H1 (cell line): ENCODE data around the gene CLIC3. TPM values are rescaled to one million over a fixed set of nuclear protein-coding genes. Genes with fewer than 3 reads are reported as not detected.

ENCODE experiments used
- CTCF ChIA-PET: fragments of 300-600 bp; sonication (Branson Sonifier 250); formaldehyde crosslinking; loops from one replicate; lab custom pipeline; 2021; ENCODE audit not compliant: partially characterized antibody; lab: Charles Lee
- POLR2A ChIA-PET: fragments of 300-600 bp; sonication (Branson Sonifier 250); formaldehyde crosslinking; loops from one replicate; lab custom pipeline; 2021; ENCODE audit warnings: inconsistent platforms; ENCODE audit not compliant: partially characterized antibody; lab: Charles Lee
- DNase-seq, 2 experiments: peaks; one replicate each; pipeline versions ENCODE4 v3.0.0 to v3.0.0-alpha.2; 2010 to 2022; ENCODE audit warnings: low spot score in 2 of 2, low read depth in 1 of 2, mixed read lengths in 1 of 2
- FAIRE-seq: peaks from 2 replicates; lab custom pipeline; 2011; peaks lifted over from hg19 to GRCh38; lab: Jason Lieb, UNC
- H2AFZ ChIP-seq: 2 replicates; pipeline ENCODE4 v1.8.1; 2012; ENCODE audit warnings: low read length, inconsistent platforms
- H2AK5ac ChIP-seq: 2 replicates; pipeline ENCODE4 v1.6.1; 2013; ENCODE audit warnings: low read depth, low read length
- H2BK120ac ChIP-seq: replicated peaks from 2 replicates; pipeline ENCODE3; 2013; ENCODE audit warnings: low read depth, low read length, inconsistent platforms
- H2BK12ac ChIP-seq: 2 replicates; pipeline ENCODE4 v1.6.1; 2013; ENCODE audit warnings: low read depth, low read length
- H2BK15ac ChIP-seq: 2 replicates; pipeline ENCODE4 v1.6.1; 2013; ENCODE audit warnings: low read length
- H2BK20ac ChIP-seq: 2 replicates; pipeline ENCODE4 v1.6.1; 2013; ENCODE audit warnings: low read length
- H2BK5ac ChIP-seq: 2 replicates; pipeline ENCODE4 v1.6.1; 2013; ENCODE audit warnings: low read depth, low read length
- H3K14ac ChIP-seq: 2 replicates; pipeline ENCODE4 v1.6.1; 2013; ENCODE audit warnings: inconsistent platforms; ENCODE audit not compliant: insufficient read length
- H3K18ac ChIP-seq: 2 replicates; pipeline ENCODE4 v1.6.1; 2013; ENCODE audit warnings: low read length; ENCODE audit errors: extremely low read depth
- H3K23ac ChIP-seq: 2 replicates; pipeline ENCODE4 v1.6.1; 2013; ENCODE audit warnings: inconsistent platforms; ENCODE audit not compliant: insufficient read length
- H3K23me2 ChIP-seq: 2 replicates; pipeline ENCODE4 v1.6.1; 2013; ENCODE audit warnings: low read depth, low read length
- H3K27ac ChIP-seq: 2 replicates; pipeline ENCODE4 v1.6.1; 2011; ENCODE audit warnings: low read depth, low read length, inconsistent platforms
- H3K27me3 ChIP-seq, 4 experiments: replicated peaks in 1 of 4; 1 replicate in 1 of 4; 2 replicates in 3 of 4; pipeline versions ENCODE4 v1.6.1 to v1.8.1; 2011 to 2013; ENCODE audit warnings: low read length in 3 of 4, mild to moderate bottlenecking in 3 of 4, inconsistent platforms in 2 of 4, mixed read lengths in 2 of 4, moderate library complexity in 1 of 4; ENCODE audit not compliant: control insufficient read depth in 3 of 4, insufficient read depth in 3 of 4; ENCODE audit errors: extremely low read depth in 1 of 4
- H3K36me3 ChIP-seq, 4 experiments: 2 replicates each; pipeline versions ENCODE4 v1.6.1 to v1.8.1; 2011 to 2013; ENCODE audit warnings: mild to moderate bottlenecking in 4 of 4, low read length in 3 of 4, moderate library complexity in 2 of 4, control low read depth in 1 of 4, inconsistent platforms in 1 of 4; ENCODE audit not compliant: insufficient read depth in 4 of 4, control insufficient read depth in 2 of 4
- H3K4ac ChIP-seq: replicated peaks from 2 replicates; pipeline ENCODE3; 2013; ENCODE audit warnings: low read length, low read depth, mixed read lengths, inconsistent platforms; ENCODE audit not compliant: insufficient read length
- H3K4me1 ChIP-seq, 4 experiments: replicated peaks in 1 of 4; 1 replicate in 1 of 4; 2 replicates in 3 of 4; pipeline versions ENCODE4 v1.6.1 to v1.8.1; 2011 to 2013; ENCODE audit warnings: low read length in 3 of 4, inconsistent platforms in 2 of 4, mixed read lengths in 1 of 4; ENCODE audit not compliant: insufficient read depth in 4 of 4, control insufficient read depth in 3 of 4
- H3K4me2 ChIP-seq, 2 experiments: 2 replicates each; pipeline versions ENCODE4 v1.6.1 to v1.8.1; 2011 to 2013; ENCODE audit warnings: low read depth in 2 of 2, low read length in 2 of 2, control low read depth in 1 of 2, inconsistent platforms in 1 of 2, mild to moderate bottlenecking in 1 of 2; ENCODE audit not compliant: insufficient read depth in 1 of 2
- H3K4me3 ChIP-seq, 4 experiments: fragments of 200-600, 300-600 bp in 1 of 4; sonication (generic), shearing (Covaris generic), sonication (Bioruptor Twin) in 1 of 4; 2 replicates each; pipeline versions ENCODE4 v1.5.1 to v1.8.1; 2011 to 2016; ENCODE audit warnings: low read length in 4 of 4, low read depth in 3 of 4, control low read depth in 2 of 4, inconsistent platforms in 2 of 4, mild to moderate bottlenecking in 2 of 4, mixed read lengths in 1 of 4, moderate library complexity in 1 of 4; ENCODE audit not compliant: insufficient read depth in 2 of 4; ENCODE audit errors: extremely low read depth in 1 of 4
- H3K56ac ChIP-seq: replicated peaks from 2 replicates; pipeline ENCODE3; 2013; ENCODE audit warnings: low read depth, mild to moderate bottlenecking, mixed read lengths, low read length, inconsistent platforms; ENCODE audit not compliant: insufficient read length
- H3K79me1 ChIP-seq: 2 replicates; pipeline ENCODE4 v1.6.1; 2013; ENCODE audit warnings: low read depth, low read length, control low read depth
- H3K79me2 ChIP-seq, 2 experiments: 2 replicates each; pipeline versions ENCODE4 v1.6.1 to v1.8.1; 2012 to 2013; ENCODE audit warnings: low read length in 2 of 2, mild to moderate bottlenecking in 2 of 2, inconsistent platforms in 1 of 2; ENCODE audit not compliant: insufficient read depth in 2 of 2, control insufficient read depth in 1 of 2
- H3K9ac ChIP-seq, 4 experiments: replicated peaks in 1 of 4; 1 replicate in 1 of 4; 2 replicates in 3 of 4; pipeline versions ENCODE4 v1.6.1 to v1.8.1; 2011 to 2013; ENCODE audit warnings: low read depth in 3 of 4, low read length in 3 of 4, control low read depth in 2 of 4, mild to moderate bottlenecking in 2 of 4, moderate library complexity in 2 of 4, inconsistent platforms in 1 of 4; ENCODE audit errors: extremely low read depth in 1 of 4
- H3K9me3 ChIP-seq, 2 experiments: 2 replicates each; pipeline versions ENCODE4 v1.6.1 to v1.8.1; 2012 to 2013; ENCODE audit warnings: mild to moderate bottlenecking in 2 of 2, moderate library complexity in 2 of 2, control low read depth in 1 of 2, inconsistent platforms in 1 of 2, low read depth in 1 of 2, low read length in 1 of 2, mixed read lengths in 1 of 2; ENCODE audit not compliant: insufficient read depth in 2 of 2
- H4K20me1 ChIP-seq, 2 experiments: replicated peaks in 1 of 2; 2 replicates each; pipeline versions ENCODE3 to v1.8.1; 2011 to 2013; ENCODE audit warnings: inconsistent platforms in 2 of 2, low read length in 2 of 2, mild to moderate bottlenecking in 1 of 2; ENCODE audit not compliant: insufficient read depth in 2 of 2, control insufficient read depth in 1 of 2
- H4K5ac ChIP-seq: 2 replicates; pipeline ENCODE4 v1.6.1; 2013; ENCODE audit warnings: low read length, low read depth, mixed read lengths, inconsistent platforms; ENCODE audit not compliant: insufficient read length
- H4K8ac ChIP-seq: 2 replicates; pipeline ENCODE4 v1.8.0; 2013; ENCODE audit warnings: mild to moderate bottlenecking, moderate library complexity, low read length, inconsistent platforms; ENCODE audit not compliant: insufficient read depth; ENCODE audit errors: extremely low read depth
- H4K91ac ChIP-seq: replicated peaks from 2 replicates; pipeline ENCODE3; 2013; ENCODE audit warnings: low read length, mixed read lengths, inconsistent platforms; ENCODE audit not compliant: insufficient read length
- CEBPB ChIP-seq: IDR thresholded peaks from 2 replicates; pipeline ENCODE4 v1.6.1; 2012; ENCODE audit warnings: low read depth, low read length
- CHD2 ChIP-seq: IDR thresholded peaks from 2 replicates; pipeline ENCODE4 v1.6.1; 2012; ENCODE audit warnings: low read length, improper control_type of control experiment
- HDAC2 ChIP-seq, 2 experiments: fragments of 300-600 bp in 1 of 2; sonication (generic) in 1 of 2; IDR thresholded peaks; 2 replicates each; pipeline ENCODE4 v1.6.1; 2011 to 2012; ENCODE audit warnings: low read depth in 2 of 2, low read length in 2 of 2, mild to moderate bottlenecking in 2 of 2, moderate library complexity in 2 of 2, borderline replicate concordance in 1 of 2, inconsistent platforms in 1 of 2
- JUND ChIP-seq: IDR thresholded peaks from 2 replicates; pipeline ENCODE4 v1.6.1; 2011; ENCODE audit warnings: mild to moderate bottlenecking, improper control_type of control experiment, low read length
- POU5F1 ChIP-seq: IDR thresholded peaks from 2 replicates; pipeline ENCODE4 v1.6.1; 2011; ENCODE audit warnings: low read depth, mild to moderate bottlenecking, low read length, moderate library complexity
- RAD21 ChIP-seq, 2 experiments: IDR thresholded peaks in 1 of 2; conservative IDR thresholded peaks in 1 of 2; 2 replicates each; pipeline ENCODE4 v1.6.1; 2011; ENCODE audit warnings: low read depth in 2 of 2, low read length in 2 of 2, improper control_type of control experiment in 1 of 2, inconsistent platforms in 1 of 2, mild to moderate bottlenecking in 1 of 2, moderate library complexity in 1 of 2
- TAF7 ChIP-seq: optimal IDR thresholded peaks from 2 replicates; pipeline ENCODE3; 2011; ENCODE audit warnings: low read depth, mild to moderate bottlenecking, inconsistent platforms, low read length, moderate library complexity, borderline replicate concordance
- whole genome bisulfite sequencing, 2 experiments: shearing (Covaris generic) in 1 of 2; methylation state at CpG; one replicate each; pipeline versions ENCODE4 v1.1.6 to v1.1.7; 2013 to 2015; ENCODE audit warnings: low lambda C conversion rate in 2 of 2, mixed read lengths in 2 of 2, inconsistent platforms in 1 of 2, low coverage in 1 of 2, missing lambda C conversion rate in 1 of 2; ENCODE audit not compliant: insufficient replicate concordance in 2 of 2, insufficient coverage in 1 of 2, insufficient read length in 1 of 2; ENCODE audit errors: extremely low coverage in 1 of 2, missing lambda C conversion rate in 1 of 2; 5-methylcytosine and 5-hydroxymethylcytosine counted together
- polyA plus RNA-seq, 7 experiments: library from polyadenylated mRNA; depleted of rRNA in 3 of 7; stranded (reverse) in 5 of 7; unstranded in 2 of 7; fragments of >200 nt in 5 of 7; fragments of 200-250 nt in 2 of 7; gene quantifications; 1 replicate in 5 of 7; 2 replicates in 1 of 7; 4 replicates in 1 of 7; pipeline versions ENCODE4 v1.2.1 to v1.2.3, GENCODE V29; 2011 to 2013; ENCODE audit warnings: missing spikeins in 2 of 7, mixed read lengths in 2 of 7
- total RNA-seq: library from RNA; stranded (reverse); fragmentation: NEBNext Ultra II Directional; extraction: Animal tissue kit (Norgen Biotek cat#: 25700); gene quantifications from 2 replicates; pipeline ENCODE4 v1.2.1, GENCODE V29; 2021
- TF ChIP-seq, protein P1 (sequence below): IDR thresholded peaks from 2 replicates; pipeline ENCODE4 v1.6.1; 2012; ENCODE audit warnings: inconsistent platforms
- TF ChIP-seq, protein P2 (sequence below): IDR thresholded peaks from 2 replicates; pipeline ENCODE4 v1.6.1; 2011; ENCODE audit warnings: low read length, improper control_type of control experiment

Gene CLIC3
- total and polyA plus RNA-seq, 2 of the 8 experiments (the other 6 are each of a cell fraction or from before 2014, with no cell fraction given) = 0.12 TPM; not detected in 1

DNA sequence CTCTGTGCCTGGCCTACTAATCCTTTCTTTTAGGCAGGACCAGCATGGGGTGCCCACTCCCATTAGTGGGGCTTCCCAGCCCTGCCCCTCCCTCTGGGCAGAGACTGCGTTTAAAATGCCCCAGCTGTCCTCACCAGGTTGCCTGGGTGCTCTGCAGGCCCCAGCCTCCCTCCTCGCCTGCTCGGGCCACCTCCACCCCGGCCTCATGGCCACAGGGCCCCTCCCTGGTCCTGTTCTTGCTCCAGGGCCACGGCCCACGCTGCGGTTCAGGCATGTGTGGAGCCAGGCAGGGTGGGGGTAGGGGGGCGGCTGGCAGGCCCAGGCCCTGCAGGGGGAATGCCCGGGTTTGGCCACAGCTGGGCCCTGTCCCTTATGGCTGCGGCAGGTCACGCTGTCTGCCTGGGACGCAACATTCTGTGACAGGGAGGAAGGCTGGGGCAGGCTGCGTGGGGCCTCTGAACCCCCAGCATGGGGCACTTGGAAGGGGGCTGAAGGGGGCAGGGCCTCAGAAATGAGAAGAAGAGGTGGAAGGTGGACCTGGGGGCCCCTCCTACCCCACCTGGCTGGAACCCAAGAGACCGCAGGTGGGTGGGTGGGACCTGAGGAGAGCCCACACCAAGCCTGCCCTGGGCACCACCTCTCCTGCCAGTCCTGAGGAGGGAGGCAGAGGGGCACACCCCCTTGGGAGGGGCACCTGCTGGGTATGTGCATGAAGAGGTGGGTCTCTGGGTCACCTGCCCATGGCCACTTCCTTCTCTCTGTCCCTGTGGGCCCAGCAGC is 44.6 kb downstream of the CLIC3 start, which contains the start of gene LCN12:
TSS of gene LCN12 (plus strand) at position 733 of the 780 bp plus-strand sequence. CDS start 55 bp downstream, outside the sequence.
- POLR2A ChIA-PET = interaction anchor here (1.0 to 1.3 kb wide), 3 partner anchors 7 to 41 kb away, joined by 3 to 5 read pairs (median 3); no protein-coding TSS in a partner anchor
- DNase-seq (no peak), FAIRE-seq (no peak)
- Histone ChIP-seq H2AFZ (no peak within 1 kb of the TSS), H2BK20ac (no peak within 1 kb of the TSS), H2BK12ac (0 out of 2 replicates have a peak within 1 kb of the TSS, but pooled peaks have one; percentile 50), H3K27me3 (no peaks in the 10 kb centered on the region), H3K36me3 (no peaks in the 10 kb centered on the region), H3K27ac (no peak within 1 kb of the TSS), H3K4me2 (no peak within 1 kb of the TSS; a peak in 1 of 4 replicates), H2BK120ac (no peak within 1 kb of the TSS), H4K91ac (peak within 1 kb of the TSS; percentile 40), H4K8ac (peak within 1 kb of the TSS; percentile 51; the same call in 1 of the 2 replicates), H2BK15ac (no peak within 1 kb of the TSS), H3K9me3 (no peaks in the 10 kb centered on the region), H3K23me2 (peaks cover 7% of the 10 kb centered on the region; the same call in 1 of the 2 replicates), H3K18ac (no peak within 1 kb of the TSS), H3K4ac (no peak within 1 kb of the TSS), H4K5ac (no peak within 1 kb of the TSS), H4K20me1 (peaks cover 0 to 4% of the 10 kb centered on the region in 2 experiments), H3K14ac (no peak within 1 kb of the TSS), H3K56ac (no peak within 1 kb of the TSS), H3K23ac (no peak within 1 kb of the TSS), H3K9ac (no peak within 1 kb of the TSS), H3K79me1 (no peaks in the 10 kb centered on the region), H2BK5ac (no peak within 1 kb of the TSS), H3K79me2 (no peaks in the 10 kb centered on the region), H3K4me1 (peaks cover 0 to 14% (median 10%) of the 10 kb centered on the region in 4 experiments; a peak in 5 of 7 replicates), H3K4me3 (no peak within 1 kb of the TSS), H2AK5ac (no peak within 1 kb of the TSS)
- WGBS, 2 experiments = 87% methylated on average over 9 of the region's 14 CpGs; no CpG with 5 or more reads in 1 of the 2 experiments
- CTCF ChIA-PET = interaction anchor here (0.9 to 5.2 kb wide), 6 partner anchors 11 to 118 kb away, joined by 3 to 21 read pairs (median 4); partner anchors contain the start of gene SAPCD2
- TF ChIP-seq POU5F1 = no peak
- TF ChIP-seq, protein P1, sequence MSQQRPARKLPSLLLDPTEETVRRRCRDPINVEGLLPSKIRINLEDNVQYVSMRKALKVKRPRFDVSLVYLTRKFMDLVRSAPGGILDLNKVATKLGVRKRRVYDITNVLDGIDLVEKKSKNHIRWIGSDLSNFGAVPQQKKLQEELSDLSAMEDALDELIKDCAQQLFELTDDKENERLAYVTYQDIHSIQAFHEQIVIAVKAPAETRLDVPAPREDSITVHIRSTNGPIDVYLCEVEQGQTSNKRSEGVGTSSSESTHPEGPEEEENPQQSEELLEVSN = no peak
- TF ChIP-seq TAF7 = no peak
- no peak for TF ChIP-seq JUND
- TF ChIP-seq CEBPB = no peak
- TF ChIP-seq, protein P2, sequence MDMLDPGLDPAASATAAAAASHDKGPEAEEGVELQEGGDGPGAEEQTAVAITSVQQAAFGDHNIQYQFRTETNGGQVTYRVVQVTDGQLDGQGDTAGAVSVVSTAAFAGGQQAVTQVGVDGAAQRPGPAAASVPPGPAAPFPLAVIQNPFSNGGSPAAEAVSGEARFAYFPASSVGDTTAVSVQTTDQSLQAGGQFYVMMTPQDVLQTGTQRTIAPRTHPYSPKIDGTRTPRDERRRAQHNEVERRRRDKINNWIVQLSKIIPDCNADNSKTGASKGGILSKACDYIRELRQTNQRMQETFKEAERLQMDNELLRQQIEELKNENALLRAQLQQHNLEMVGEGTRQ = no peak
- TF ChIP-seq RAD21 (IDR thresholded peaks at IDR 0.05 in 1 of 2, conservative IDR thresholded peaks at IDR 0.05 in 1 of 2; ENCODE audit: low read depth in 2 of 2, low read length in 2 of 2) = no peak
- no peak for TF ChIP-seq HDAC2 (IDR thresholded peaks at IDR 0.05; ENCODE audit: borderline replicate concordance in 1 of 2, low read depth in 2 of 2, low read length in 2 of 2)
- no peak for TF ChIP-seq CHD2
